Panc1 (cell line): ENCODE results near the gene CRYBG3.

Experiments
- CTCF ChIP-seq: fragments of 450-650 bp; IDR thresholded peaks from 2 replicates; pipeline ENCODE4 v1.5.1; 2017; ENCODE audit warnings: mild to moderate bottlenecking
- POLR2AphosphoS5 ChIP-seq: IDR thresholded peaks from 2 replicates; pipeline ENCODE4 v1.6.1; 2012; ENCODE audit warnings: mild to moderate bottlenecking, low read depth, low read length, moderate library complexity
- REST ChIP-seq, 2 experiments: IDR thresholded peaks; 2 replicates each; pipeline ENCODE4 v1.6.1; 2011 to 2012; ENCODE audit warnings: low read depth in 2 of 2, control low read depth in 1 of 2, low read length in 1 of 2, mild to moderate bottlenecking in 1 of 2, moderate library complexity in 1 of 2; ENCODE audit not compliant: insufficient read depth in 1 of 2
- SIN3A ChIP-seq: IDR thresholded peaks from 2 replicates; pipeline ENCODE4 v1.6.1; 2012; ENCODE audit warnings: low read depth, mild to moderate bottlenecking, low read length, moderate library complexity, borderline replicate concordance; ENCODE audit not compliant: insufficient read depth
- TCF7L2 ChIP-seq: IDR thresholded peaks from 2 replicates; pipeline ENCODE4 v1.6.1; 2011; ENCODE audit warnings: mild to moderate bottlenecking, low read depth, low read length, inconsistent platforms

GRCh38 chr3:97948351-97949109 lies 126.7 kb downstream of the CRYBG3 start:
- TF ChIP-seq CTCF, result no peak
- TF ChIP-seq TCF7L2, result no peak
- no peak for TF ChIP-seq REST (IDR thresholded peaks at IDR 0.05; ENCODE audit: insufficient read depth in 1 of 2, low read depth in 2 of 2, low read length in 1 of 2)
- TF ChIP-seq POLR2AphosphoS5, result no peak
- no peak for TF ChIP-seq SIN3A
